HG02571 (cell line): Measurements from ENCODE around the gene CAMK1D.
"Not testable (repeated sequence)": the region's sequence is repeated elsewhere in the genome, so short reads cannot be mapped to it uniquely, and the experiment has no call there.

Source experiments
- ATAC-seq: cut with Tn5 transposase; IDR thresholded peaks from one replicate; pipeline ENCODE4 v1.9.1; 2021; ENCODE audit warnings: mild to moderate bottlenecking, moderate library complexity; ENCODE audit not compliant: unreplicated experiment

CAMK1D gene

DNA sequence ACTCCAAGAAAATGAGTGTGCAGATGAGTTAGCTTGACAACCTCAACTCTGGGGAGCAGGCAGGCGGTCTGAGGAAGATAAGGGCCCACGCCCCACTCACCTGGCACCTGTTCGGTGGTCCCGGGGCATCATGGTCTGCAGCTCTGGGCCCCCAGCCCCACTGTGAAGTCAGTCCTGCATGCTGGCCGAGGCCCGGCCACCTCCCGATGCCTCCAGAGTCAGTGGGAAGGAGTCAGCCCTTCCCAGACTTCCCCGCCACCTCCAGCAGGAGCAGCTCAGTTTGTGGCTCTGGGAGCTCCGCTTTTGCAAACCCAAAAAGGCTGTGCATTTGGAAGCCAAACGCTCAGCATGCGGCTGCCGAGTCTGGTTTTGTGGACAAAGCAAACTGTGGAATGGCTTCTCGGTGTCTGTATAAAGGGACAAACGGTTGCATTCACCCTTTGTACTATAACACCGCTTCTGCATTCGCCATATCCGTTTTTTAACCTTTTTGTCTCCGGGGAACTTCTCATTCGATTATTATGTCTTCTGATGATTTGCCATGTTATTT, 484.8 kb downstream of the CAMK1D start:
- ATAC-seq = no peak

DNA sequence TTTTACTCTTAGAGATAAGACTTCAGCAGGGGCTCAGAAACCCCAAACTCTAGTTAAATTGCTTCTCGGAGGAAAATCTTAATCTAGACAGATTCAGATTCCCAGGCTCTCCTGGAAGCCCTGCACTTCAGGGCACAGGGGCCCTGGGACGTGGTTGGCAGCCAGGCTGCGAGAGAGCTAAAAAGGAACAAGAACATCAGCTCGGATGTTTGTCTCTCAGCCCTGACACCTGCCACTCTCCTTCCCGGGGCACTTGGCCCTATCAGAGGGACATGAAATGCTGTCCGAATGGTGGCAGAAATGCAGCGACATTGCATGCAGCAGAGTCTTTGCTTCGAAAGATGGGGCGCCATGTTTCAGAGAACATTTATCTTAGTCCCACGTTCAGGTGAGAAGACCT, 485.4 kb downstream of the CAMK1D start:
- ATAC-seq = no peak

DNA sequence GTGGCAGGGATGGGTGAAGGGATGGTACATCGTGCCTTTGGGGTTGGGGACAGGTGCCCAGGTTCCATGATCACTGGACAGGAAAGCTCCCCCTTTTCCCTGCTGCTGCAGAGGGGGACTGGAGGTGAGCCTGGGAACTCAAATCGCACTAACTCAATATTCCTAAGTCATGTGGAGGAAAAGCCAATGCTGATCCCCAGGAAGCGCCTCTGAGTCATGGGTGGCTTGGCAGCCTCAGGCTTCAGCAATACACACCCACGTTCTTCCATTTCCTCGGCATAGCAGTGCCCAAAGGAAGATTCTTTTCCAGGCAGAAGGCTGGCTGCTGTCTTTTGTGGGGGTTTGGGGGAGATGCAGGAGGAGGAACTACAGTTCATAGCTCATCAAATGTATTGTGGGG, 486.4 kb downstream of the CAMK1D start:
- ATAC-seq = no peak

DNA sequence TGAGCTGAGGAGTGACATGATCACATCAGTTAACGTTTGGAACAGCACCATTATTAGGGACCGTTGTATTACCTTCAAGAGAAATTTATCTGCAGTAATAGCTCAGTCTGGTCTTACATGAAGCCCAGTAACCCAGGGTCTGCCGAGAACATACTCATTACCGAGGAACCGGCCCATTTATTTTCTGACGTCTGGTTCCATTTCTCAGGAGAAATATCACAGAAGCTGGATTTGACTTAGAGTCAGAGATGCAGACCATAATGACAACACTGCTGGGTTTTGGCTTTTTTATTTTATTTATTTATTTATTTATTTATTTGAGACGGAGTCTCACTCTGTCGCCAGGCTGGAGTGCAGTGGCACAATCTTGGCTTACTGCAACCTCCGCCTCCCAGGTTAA, 489.0 kb downstream of the CAMK1D start:
- ATAC-seq = no peak

DNA sequence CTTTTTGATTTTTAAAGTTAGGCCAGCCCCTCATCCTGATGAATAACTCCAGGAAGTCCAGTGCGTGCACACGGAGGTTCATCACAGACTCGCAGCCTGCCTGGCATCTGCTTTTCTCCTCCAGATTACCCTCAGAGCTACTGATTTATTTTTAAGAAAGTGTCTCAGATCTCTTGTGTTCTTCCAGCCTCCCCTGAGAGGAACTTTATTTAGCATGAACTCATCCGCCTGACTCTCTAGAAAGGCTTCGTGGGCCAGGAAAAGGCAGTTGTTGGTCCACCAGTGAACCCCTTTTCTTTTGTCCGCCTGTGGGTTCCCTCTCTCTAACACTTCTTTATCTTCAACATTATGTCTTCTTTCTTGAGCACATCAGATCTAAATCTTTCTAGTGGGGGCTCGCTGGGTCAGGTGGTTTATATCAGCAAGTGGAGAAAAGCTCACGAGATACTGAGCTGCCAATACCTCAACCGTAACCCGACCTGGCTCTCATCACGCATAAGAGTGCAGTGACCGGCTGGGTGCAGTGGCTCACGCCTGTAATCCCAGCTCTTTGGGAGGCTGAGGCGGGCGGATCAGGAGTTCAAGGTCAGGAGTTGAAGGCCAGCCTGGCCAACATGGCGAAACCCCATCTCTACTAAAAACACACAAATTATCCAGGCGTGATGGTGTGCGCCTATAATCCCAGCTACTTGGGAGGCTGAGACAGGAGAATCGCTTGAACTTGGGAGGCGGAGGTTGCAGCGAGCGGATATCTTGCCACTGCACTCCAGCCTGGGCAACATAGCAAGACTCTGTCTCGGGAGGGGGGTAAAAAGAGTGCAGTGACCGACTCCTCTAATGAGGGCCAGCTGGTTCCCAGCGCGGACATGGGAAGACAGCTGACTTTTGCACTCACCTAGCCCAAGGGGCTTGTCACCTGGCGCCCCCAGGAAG, 489.9 kb downstream of the CAMK1D start:
- no peak for ATAC-seq

DNA sequence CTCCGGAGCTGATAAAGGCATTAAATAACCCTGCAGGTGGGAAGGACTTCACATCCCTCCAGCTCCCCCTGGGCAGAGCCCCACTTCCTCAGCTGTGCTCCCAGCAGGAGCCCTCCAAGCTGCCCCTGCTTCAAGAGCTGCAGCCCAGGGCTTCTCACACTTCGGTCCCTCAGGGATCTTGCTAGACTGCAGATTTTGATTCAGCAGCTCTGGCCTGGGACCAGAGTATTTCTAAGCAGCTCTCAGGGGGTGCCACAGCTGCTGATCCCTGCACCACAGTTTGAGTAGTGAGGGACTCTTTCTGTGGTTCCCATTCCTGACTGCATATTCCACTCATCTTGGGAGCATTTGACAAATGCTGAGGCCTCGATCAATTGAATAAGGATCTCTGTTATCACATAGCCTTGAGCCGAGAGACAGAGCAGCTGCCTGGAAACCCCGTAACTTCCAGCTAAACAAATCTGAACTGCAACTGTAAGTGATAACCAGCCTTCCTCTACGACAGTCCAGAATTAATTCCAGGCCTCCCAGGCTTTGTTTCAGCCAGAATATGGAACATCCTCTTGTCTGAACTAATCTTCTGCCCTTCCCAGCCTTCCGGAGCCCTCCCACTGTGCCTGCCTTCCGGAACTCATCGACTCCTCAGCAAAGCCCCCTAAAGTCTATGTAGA, 490.7 kb downstream of the CAMK1D start:
- no peak for ATAC-seq

DNA sequence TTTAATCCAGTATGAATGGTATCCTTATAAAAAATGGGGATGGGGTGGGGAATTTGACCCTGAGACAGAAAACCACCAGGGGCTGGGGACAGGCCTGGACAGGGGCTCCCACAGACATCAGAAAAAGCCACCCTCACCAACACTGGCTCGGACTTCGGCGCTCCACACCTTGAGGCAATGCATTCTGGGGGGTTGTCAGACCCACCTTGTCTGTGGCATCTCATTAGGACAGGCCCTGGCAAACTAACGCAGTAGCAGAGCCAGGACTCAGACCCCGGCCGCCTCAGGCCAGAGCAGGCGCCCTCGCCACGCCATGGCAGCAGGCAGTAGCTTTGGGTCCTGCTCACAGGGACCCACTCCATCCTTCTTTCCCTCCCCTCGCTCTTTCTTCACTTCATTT, 492.1 kb downstream of the CAMK1D start:
- no peak for ATAC-seq

DNA sequence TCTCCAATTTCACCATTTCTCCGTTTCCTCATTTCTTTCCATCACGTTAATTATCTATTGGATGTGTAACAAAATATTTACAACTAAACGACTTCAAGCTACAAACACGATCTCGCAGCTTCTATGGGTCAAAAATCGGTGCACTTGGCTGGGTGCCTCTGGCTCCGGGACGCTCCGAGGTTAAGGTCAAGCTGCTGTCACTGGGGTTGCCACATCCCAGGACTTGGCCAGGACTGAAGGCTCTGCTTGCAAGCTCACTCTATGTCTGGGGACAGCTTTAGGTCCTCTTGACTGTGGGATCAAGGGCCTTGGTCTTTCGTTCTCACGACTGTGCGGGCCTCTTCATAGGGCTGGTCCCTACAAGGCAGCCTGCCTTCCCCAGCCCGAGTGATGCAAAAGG, 492.5 kb downstream of the CAMK1D start:
- no peak for ATAC-seq

DNA sequence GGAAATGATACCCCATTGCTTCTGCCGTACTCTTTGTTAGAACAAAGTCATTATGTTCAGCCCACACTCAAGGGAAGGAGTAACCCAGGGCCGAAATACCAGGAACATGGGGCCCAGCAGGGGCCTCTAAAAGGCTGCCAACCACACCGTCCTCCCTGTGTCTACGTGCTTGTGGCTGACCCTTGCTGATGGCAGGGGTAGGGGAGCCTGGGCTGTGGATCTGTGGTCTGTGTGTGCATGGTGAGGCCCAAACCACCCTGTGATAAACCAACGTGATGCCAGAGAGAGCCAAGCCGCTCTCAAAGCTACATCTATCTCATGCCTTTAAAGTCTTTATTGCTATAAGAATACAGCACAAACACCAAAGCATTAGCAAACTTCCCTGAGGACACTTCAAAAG, 493.0 kb downstream of the CAMK1D start:
- no peak for ATAC-seq

DNA sequence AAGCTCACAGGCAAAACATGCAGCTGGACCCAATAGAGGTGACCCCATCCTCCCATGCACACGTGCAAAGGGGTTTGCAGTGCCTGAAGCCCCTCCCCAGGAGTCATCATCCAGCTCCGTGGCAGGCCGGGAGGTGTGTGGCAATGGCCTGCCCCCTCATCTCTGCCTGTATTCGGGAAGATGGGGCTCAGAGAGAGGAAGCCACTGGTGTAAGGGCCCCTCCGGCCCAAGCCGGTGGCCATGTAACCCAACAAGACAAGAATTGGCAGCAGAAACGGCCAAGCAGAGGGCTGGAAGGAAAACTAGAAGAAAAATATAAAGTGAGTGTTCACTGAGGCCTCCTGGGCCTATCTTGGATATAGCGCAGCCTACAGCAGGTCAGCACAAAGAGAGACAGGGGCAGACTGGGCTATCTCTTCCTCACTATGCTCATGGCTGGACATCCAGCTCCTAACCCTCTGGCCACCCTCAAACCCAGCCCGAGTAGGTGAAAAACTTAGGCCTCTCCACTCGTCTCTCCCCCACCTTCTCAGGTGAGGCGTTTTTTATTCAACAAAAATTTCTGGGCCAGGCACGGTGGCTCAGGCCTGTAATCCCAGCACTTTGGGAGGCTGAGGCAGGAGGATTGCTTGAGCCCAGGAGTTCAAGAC, 494.1 kb downstream of the CAMK1D start:
- ATAC-seq = no peak

DNA sequence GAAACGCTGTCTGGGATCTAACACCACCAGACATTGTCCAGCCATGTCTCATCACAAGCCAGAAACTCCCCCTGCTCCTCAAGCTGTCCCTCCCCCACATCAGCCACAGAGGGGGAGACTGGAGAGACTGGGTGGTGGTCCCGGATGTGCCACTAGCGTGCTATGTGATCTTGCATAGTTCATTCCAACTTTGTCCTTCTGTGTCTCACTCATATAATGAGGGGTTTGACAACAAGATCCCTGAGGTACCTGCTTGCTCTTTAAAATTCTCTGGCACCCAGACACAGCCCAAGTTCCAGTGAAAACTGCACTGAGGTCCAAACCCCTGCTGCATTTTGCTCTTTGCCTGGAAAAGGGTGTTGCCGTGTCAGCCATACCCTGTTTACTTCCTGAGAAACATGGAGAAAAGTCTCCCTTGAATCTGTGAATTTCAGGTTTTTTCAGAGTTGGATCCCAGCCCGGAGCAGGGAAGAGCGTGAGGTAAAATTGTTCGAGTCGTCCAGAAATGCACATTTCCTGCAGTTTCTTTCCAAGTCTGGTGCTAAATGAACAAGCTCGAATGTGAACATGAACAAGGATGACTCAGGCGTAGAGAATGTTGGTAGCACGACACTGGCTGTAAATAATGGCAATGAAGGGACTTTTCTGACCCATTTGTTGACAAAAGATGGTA, 495.6 kb downstream of the CAMK1D start:
- ATAC-seq = no peak

DNA sequence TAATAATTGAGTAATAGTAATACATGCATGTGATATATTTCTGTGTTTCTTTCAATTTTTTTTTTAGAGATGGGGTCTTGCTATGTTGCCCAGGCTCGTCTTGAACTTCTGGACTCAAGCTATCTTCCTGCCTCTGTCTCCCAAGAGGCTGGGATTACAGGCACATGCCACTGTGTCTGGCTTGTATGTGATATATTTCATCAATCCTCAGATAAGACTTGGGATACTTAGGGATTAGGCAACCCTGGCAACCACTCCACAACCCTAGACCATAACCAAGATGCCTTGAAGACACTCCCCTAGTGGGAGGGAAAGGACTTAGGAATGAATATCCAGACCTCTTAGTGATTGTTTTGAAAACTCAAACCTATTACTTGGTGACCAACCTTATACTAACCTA, 497.4 kb downstream of the CAMK1D start:
- ATAC-seq = no peak

DNA sequence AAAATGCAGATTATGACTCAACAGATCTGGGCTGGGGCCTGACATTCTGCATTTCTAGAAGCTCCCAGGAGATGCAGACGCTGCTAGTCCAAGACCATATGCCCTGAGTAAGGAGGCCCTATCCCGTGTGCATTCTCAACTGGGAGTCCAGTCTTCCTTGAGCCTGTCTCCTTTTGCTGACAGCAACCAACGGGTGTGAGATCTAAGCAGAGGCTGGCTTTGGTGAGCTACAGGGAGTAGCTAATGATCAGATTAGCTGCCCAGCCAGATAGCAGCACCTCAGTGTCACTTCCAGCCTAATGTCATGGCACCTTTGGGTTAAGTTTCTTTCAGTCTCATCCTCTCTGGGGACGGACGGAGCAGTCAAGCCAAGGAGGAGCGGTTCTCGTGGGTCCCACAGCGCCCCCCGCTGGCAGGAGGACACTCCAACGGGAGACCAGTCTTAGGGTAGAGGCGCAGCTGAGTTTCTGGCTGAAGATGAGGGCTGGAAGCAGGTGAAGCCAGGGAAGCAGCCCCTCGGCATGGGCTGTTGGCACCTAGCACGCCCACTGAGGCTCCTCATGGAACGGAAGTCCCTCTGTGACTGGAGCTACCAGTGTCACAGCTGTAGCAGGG, 498.1 kb downstream of the CAMK1D start:
- ATAC-seq = no peak

DNA sequence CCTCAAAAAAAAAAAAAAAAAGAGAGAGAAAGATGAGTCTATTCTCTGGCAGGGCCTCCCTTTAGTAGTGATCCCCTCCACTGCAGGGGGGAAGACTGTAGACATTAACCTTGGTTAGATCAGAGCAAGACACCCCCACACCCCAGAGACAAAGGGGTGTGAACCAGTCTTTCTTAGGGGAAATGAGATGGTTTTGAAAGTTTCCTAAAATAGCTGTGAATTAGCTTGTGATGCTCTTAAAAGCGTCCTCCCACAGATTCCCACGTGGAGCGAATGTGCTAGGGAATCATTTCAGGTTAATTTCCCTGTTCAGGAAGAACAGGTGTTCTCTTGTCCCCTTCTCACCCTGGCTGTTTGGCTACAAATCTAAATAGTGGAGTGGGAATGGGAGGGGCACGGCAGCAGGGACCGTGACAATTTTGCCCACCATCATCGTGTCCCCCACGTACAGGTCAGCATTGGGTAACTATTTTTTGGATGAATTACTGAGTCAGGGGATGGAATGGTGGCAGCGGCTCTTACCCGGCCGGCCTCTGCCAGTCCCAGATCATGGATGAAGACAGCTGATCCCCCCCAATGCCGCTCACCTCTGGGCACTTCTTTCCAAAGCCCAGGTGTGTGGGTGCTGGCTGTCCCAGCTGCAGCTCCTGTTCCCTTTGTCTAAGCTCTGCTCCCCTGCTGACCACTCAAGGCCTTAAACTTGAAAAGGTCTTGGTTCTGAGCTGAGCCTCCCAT, 499.3 kb downstream of the CAMK1D start:
- ATAC-seq = no peak

DNA sequence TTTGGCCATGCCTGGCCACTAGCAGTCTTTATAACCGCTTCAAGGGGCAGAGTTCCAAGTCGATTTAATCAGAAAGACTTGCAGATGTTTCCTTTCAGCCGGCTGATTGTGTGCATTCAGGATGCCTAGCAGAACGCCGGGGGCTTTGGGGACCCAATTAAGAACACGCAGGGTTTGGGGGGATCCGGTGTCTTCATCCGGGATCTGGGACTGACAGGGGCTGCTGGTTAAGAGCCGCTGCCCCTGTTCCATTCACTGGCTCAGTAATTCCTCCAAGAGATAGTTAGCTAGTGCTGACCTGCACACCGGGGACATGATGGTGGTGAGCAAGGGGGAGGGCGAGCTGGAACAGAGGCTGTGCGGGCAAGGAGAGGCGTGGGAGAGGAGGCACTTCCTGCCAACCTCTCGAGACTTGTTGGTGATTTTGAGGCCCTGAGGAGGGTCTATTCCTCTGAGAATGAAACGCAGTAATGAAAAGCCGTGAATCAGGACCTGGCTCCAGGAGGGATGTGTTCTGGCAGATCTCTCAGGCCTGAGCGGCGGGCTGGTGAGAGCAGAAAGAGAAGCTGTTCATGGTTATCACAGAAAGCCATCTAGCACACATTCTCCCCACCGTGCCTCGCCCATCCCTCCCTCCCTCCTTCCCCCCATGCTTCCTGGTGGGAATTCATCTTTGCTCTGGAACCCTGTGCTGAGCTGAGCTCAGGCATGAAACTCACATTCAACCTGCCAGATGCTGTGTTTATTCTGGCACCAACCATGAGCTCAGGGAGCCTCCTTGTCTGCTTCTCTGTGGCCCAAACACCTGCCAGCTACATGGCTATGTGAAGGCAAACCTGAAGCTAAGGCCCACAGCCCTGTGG, 500.2 kb downstream of the CAMK1D start:
- no peak for ATAC-seq

DNA sequence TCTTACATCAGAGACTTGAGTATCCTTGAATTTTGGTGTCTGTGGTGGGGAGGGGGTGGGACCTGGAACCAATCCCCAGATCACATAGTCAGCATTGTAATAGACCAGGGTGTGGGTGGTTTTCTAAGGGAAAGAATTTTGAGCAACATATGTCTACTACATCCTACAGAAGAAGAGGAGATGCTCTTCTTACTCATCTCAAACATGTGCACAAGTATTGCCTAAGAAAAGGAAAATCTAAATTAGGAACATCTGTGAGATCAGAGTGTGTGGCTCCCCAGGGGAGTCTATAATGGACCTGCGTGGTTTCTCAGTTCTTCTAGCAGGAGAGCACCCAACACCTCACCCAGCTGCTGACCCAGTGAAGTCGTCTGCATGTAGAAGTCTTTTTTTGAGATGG, 503.3 kb downstream of the CAMK1D start:
- ATAC-seq = no peak

DNA sequence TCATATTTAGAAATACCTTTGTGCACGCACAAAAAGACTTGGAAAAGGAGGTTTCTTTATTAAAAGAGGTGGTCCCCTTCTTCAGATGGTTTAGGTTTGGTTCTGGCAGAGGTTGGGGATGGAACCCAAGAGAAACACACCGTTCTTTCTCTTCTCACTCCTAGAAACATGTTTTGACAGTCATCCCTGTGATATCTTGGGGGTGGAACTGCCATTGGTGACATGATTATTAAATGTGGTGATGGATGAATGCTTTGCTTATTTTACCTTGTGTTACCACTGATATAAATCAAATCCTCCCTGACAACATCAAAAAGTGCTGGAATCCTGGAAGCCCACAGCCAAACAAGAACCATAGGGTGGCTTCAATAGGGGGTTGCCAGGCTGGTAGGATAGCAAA, 505.6 kb downstream of the CAMK1D start:
- ATAC-seq = no peak

DNA sequence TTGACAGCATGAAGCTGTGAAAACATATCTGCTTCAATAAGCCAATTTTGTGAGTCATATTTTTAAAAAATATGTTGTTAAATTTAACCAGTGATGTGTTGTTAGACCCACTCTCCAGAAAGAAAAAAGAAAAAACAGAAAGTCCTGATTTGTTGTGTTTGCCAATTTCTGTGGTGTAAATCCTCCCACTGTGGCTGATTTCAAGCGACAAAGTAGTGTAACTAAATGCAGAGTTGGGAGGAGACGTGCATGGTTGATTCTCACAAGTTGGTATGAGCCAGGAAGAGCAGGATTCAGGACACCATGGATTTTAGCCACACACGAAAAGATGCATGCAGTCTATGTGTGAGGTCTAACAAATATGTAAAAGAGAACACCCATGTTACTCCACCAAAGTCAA, 513.1 kb downstream of the CAMK1D start:
- no peak for ATAC-seq

DNA sequence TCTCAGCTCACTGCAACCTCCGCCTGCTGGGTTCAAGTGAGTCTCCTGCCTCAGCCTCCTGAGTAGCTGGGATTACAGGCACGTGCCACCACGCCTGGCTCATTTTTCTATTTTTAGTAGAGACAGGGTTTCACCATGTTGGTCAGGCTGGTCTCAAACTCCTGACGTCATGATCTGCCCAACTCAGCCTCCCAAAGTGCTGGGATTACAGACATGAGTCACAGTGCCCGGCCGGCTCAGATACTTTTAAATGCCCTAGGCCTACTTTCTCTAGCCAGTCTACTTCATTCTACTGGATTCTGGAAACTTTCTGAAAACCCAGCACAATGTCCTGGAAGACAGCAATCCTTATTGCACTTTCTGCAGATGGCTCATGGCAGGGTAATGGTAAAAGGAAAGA, 516.2 kb downstream of the CAMK1D start:
- not testable (repeated sequence) for ATAC-seq
